GM12878 (cell line): ENCODE measurements around the gene CRYAA. TPM values are rescaled to one million over a fixed set of nuclear protein-coding genes. Genes with fewer than 3 reads are reported as not detected.

Source experiments
- ATAC-seq: fragments of 200-7000 bp; cut with Tn5 transposase; 3 replicates; pipeline ENCODE4 v1.9.1; 2020; ENCODE audit warnings: mild to moderate bottlenecking, moderate library complexity
- BruUV-seq: library from RNA; stranded (reverse); fragments of 400-500 nt; replicated peaks from 2 replicates; lab custom pipeline; 2021; lab: Mats Ljungman, UMichigan
- CTCF ChIA-PET: fragments of 300-600 bp; sonication (Branson Sonifier 250); formaldehyde crosslinking; extraction: SDS; loops from one replicate; lab custom pipeline; 2021; ENCODE audit warnings: inconsistent platforms; lab: Yijun Ruan, JAX
- POLR2A ChIA-PET: fragments of 350-600 bp; formaldehyde crosslinking; extraction: SDS; loops from one replicate; lab custom pipeline; 2021; ENCODE audit warnings: inconsistent platforms; lab: Charles Lee
- RAD21 ChIA-PET: fragments of 300-600 bp; sonication (Branson Sonifier 250); formaldehyde crosslinking; loops from one replicate; lab custom pipeline; 2023; ENCODE audit warnings: antibody characterized with exemption; ENCODE audit not compliant: unreplicated experiment; lab: Charles Lee
- SMC1A ChIA-PET: fragments of 300-600 bp; sonication (Branson Sonifier 250); formaldehyde crosslinking; loops from one replicate; lab custom pipeline; 2023; ENCODE audit not compliant: unreplicated experiment, uncharacterized antibody; lab: Charles Lee
- DNase-seq: peaks from one replicate; pipeline ENCODE4 v3.0.0-alpha.2; 2011; ENCODE audit warnings: low read depth, low spot score
- FAIRE-seq: peaks from 3 replicates; lab custom pipeline; 2011; peaks lifted over from hg19 to GRCh38; lab: Jason Lieb, UNC
- H2AFZ ChIP-seq: 2 replicates; pipeline ENCODE4 v1.6.0; 2011; ENCODE audit warnings: low read depth, low read length, control low read depth; ENCODE audit not compliant: control insufficient read depth
- H3K27ac ChIP-seq: 2 replicates; pipeline ENCODE4 v1.5.1; 2011; ENCODE audit warnings: control low read depth; ENCODE audit not compliant: control insufficient read depth, insufficient read depth
- H3K27me3 ChIP-seq, 2 experiments: replicated peaks in 1 of 2; 2 replicates each; pipeline versions ENCODE4 v1.6.0 to v1.6.1; 2011; ENCODE audit warnings: low read length in 1 of 2; ENCODE audit not compliant: control insufficient read depth in 2 of 2, insufficient read depth in 2 of 2
- H3K36me3 ChIP-seq, 2 experiments: 2 replicates each; pipeline ENCODE4 v1.5.1; 2011; ENCODE audit warnings: low read length in 1 of 2; ENCODE audit not compliant: control insufficient read depth in 2 of 2, insufficient read depth in 2 of 2
- H3K4me1 ChIP-seq: 2 replicates; pipeline ENCODE4 v1.6.1; 2011; ENCODE audit warnings: mild to moderate bottlenecking, low read length, moderate library complexity, mixed read lengths; ENCODE audit not compliant: control insufficient read depth, insufficient read depth
- H3K4me2 ChIP-seq: 2 replicates; pipeline ENCODE4 v1.6.0; 2011; ENCODE audit warnings: control low read depth; ENCODE audit not compliant: control insufficient read depth, insufficient read depth
- H3K4me3 ChIP-seq: fragments of 200-600 bp; sonication (generic); 2 replicates; pipeline ENCODE4 v1.5.1; 2016
- H3K79me2 ChIP-seq: 2 replicates; pipeline ENCODE4 v1.6.0; 2011; ENCODE audit warnings: low read length; ENCODE audit not compliant: control insufficient read depth, insufficient read depth
- H3K9ac ChIP-seq: 2 replicates; pipeline ENCODE4 v1.8.0; 2011; ENCODE audit warnings: low read length, control low read depth, mixed read lengths; ENCODE audit not compliant: control insufficient read depth, insufficient read depth
- H3K9me3 ChIP-seq: replicated peaks from 3 replicates; pipeline ENCODE4 v1.5.1; 2011; ENCODE audit warnings: mild to moderate bottlenecking, low read length; ENCODE audit not compliant: control insufficient read depth, insufficient read depth
- H4K20me1 ChIP-seq: 2 replicates; pipeline ENCODE4 v1.6.0; 2011; ENCODE audit not compliant: control insufficient read depth, insufficient read depth
- CBX5 ChIP-seq: sonication (generic); IDR thresholded peaks from 2 replicates; pipeline ENCODE4 v1.6.1; 2016; ENCODE audit warnings: low read depth, moderate library complexity, mild to moderate bottlenecking, inconsistent platforms
- CHD4 ChIP-seq: fragments of 200-600 bp; sonication (generic); IDR thresholded peaks from 2 replicates; pipeline ENCODE4 v1.6.1; 2016; ENCODE audit warnings: mild to moderate bottlenecking
- EED ChIP-seq: sonication (generic); IDR thresholded peaks from 2 replicates; pipeline ENCODE4 v1.6.1; 2016; ENCODE audit warnings: antibody characterized with exemption, low read depth
- EP300 ChIP-seq, 2 experiments: fragments of 150-350 bp in 1 of 2; IDR thresholded peaks; 2 replicates each; pipeline ENCODE4 v1.6.1; 2011 to 2012; ENCODE audit warnings: low read depth in 2 of 2, low read length in 2 of 2, borderline replicate concordance in 1 of 2, improper control_type of control experiment in 1 of 2, inconsistent platforms in 1 of 2; ENCODE audit not compliant: control insufficient read depth in 1 of 2
- HDAC2 ChIP-seq: fragments of 200-600 bp; sonication (generic); IDR thresholded peaks from 2 replicates; pipeline ENCODE4 v1.6.1; 2017
- KDM1A ChIP-seq: fragments of 200-600 bp; sonication (generic); IDR thresholded peaks from 2 replicates; pipeline ENCODE4 v1.6.1; 2016; ENCODE audit warnings: borderline replicate concordance
- NBN ChIP-seq: fragments of 450-650 bp; IDR thresholded peaks from 2 replicates; pipeline ENCODE4 v1.6.1; 2016
- NRF1 ChIP-seq: conservative IDR thresholded peaks from 2 replicates; pipeline ENCODE4 v1.6.1; 2011; ENCODE audit warnings: mild to moderate bottlenecking, low read depth, low read length, improper control_type of control experiment
- PAX5 ChIP-seq: IDR thresholded peaks from 2 replicates; pipeline ENCODE4 v1.6.1; 2011; ENCODE audit warnings: low read depth, low read length, borderline replicate concordance
- SMARCA5 ChIP-seq: fragments of 450-650 bp; IDR thresholded peaks from 2 replicates; pipeline ENCODE4 v1.6.1; 2017; ENCODE audit warnings: mild to moderate bottlenecking
- ZBED1 ChIP-seq: IDR thresholded peaks from 2 replicates; pipeline ENCODE4 v1.6.1; 2016; ENCODE audit warnings: borderline replicate concordance
- ZNF217 ChIP-seq: fragments of 450-650 bp; IDR thresholded peaks from 2 replicates; pipeline ENCODE4 v1.6.1; 2017; ENCODE audit warnings: antibody characterized with exemption, mild to moderate bottlenecking
- ZZZ3 ChIP-seq: IDR thresholded peaks from 2 replicates; pipeline ENCODE4 v1.6.1; 2011; ENCODE audit warnings: low read depth; ENCODE audit not compliant: control insufficient read depth, insufficient read length
- WGBS: methylation state at CpG from one replicate; pipeline ENCODE4 v1.1.6; 2016; ENCODE audit warnings: low lambda C conversion rate; ENCODE audit not compliant: insufficient replicate concordance, insufficient coverage; ENCODE audit errors: missing lambda C conversion rate; 5-methylcytosine and 5-hydroxymethylcytosine counted together
- in situ Hi-C: fragments of 300-500 bp; cut with MboI; formaldehyde crosslinking; loops from 9 replicates; pipeline ENCODE4 v1.14.3; 2018; ENCODE audit warnings: mixed read lengths
- intact Hi-C: fragments of 100-400 bp; cut with micrococcal nuclease; formaldehyde crosslinking; loops from one replicate; pipeline ENCODE4 v1.14.2; 2022; ENCODE audit not compliant: unreplicated experiment
- polyA plus RNA-seq, 11 experiments: library from polyadenylated mRNA; depleted of rRNA in 4 of 11; unstranded in 6 of 11; stranded (reverse) in 5 of 11; fragments of >200 nt; fragmentation: Nextera tagmentation in 4 of 11; fragmentation: Illumina TruSeq in 1 of 11; extraction: Ambion mirVana in 4 of 11; extraction: Trizol in 1 of 11; gene quantifications; 1 replicate in 1 of 11; 2 replicates in 10 of 11; pipeline versions ENCODE4 v1.2.1 to v1.2.3, GENCODE V29; 2011 to 2016; ENCODE audit warnings: inconsistent platforms in 2 of 11, missing spikeins in 2 of 11, low read depth in 1 of 11
- total RNA-seq, 4 experiments: library from RNA; depleted of rRNA in 3 of 4; stranded (reverse); fragments of >200 nt in 3 of 4; fragmentation: Illumina TruSeq in 1 of 4; extraction: Trizol in 1 of 4; gene quantifications; 2 replicates each; pipeline versions ENCODE4 v1.2.1 to v1.2.3, GENCODE V29; 2013 to 2021
- TF ChIP-seq, protein P1 (sequence below): fragments of 450-650 bp; IDR thresholded peaks from 2 replicates; pipeline ENCODE4 v1.6.1; 2017; ENCODE audit warnings: mild to moderate bottlenecking, moderate library complexity
- TF ChIP-seq, protein P2 (sequence below): IDR thresholded peaks from 2 replicates; pipeline ENCODE4 v1.6.1; 2012; ENCODE audit warnings: low read depth, low read length, improper control_type of control experiment
- TF ChIP-seq, protein P3 (sequence below): fragments of 450-650 bp; IDR thresholded peaks from 2 replicates; pipeline ENCODE4 v1.6.1; 2018; ENCODE audit warnings: mild to moderate bottlenecking, low read depth, moderate library complexity; ENCODE audit not compliant: partially characterized antibody

CRYAA gene
- total and polyA plus RNA-seq, 10 of the 15 experiments (the other 5 are each of a cell fraction or from before 2014, with no cell fraction given), result not detected

DNA sequence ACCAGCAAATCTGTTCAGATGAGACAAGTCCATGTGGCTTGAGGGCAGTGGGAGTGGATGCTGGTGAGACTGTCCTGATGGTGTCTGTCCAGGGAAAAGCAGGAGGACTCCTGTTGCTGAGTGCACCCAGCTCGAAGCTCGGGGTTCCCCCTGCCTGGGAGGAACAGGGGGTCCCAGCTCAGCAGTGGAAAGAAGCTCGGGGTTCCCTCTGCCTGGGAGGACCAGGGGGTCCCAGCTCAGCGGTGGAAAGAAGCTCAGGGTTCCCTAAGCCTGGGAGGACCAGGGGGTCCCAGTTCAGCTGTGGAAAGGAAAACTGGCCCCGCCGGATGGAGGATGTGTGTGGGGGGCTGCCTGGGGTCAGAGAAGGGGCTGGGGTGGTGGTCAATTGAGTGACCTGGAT, 39.1 kb downstream of the CRYAA start:
- H3K4me2 ChIP-seq, result no peak overlapping the region
- H3K9ac ChIP-seq, result no peak overlapping the region
- DNase-seq (no peak), ATAC-seq (no peak), FAIRE-seq (no peak)
- ChIA-PET CTCF (no interaction called here), POLR2A (no interaction called here), SMC1A (no interaction called here), RAD21 (no interaction called here)
- no peak overlapping the region for H3K27ac ChIP-seq
- no peaks in the 10 kb centered on the region for H3K79me2 ChIP-seq
- in situ Hi-C loops (no loop called here), intact Hi-C loops (no loop called here)
- TF ChIP-seq NBN, result no peak
- TF ChIP-seq, protein P1, sequence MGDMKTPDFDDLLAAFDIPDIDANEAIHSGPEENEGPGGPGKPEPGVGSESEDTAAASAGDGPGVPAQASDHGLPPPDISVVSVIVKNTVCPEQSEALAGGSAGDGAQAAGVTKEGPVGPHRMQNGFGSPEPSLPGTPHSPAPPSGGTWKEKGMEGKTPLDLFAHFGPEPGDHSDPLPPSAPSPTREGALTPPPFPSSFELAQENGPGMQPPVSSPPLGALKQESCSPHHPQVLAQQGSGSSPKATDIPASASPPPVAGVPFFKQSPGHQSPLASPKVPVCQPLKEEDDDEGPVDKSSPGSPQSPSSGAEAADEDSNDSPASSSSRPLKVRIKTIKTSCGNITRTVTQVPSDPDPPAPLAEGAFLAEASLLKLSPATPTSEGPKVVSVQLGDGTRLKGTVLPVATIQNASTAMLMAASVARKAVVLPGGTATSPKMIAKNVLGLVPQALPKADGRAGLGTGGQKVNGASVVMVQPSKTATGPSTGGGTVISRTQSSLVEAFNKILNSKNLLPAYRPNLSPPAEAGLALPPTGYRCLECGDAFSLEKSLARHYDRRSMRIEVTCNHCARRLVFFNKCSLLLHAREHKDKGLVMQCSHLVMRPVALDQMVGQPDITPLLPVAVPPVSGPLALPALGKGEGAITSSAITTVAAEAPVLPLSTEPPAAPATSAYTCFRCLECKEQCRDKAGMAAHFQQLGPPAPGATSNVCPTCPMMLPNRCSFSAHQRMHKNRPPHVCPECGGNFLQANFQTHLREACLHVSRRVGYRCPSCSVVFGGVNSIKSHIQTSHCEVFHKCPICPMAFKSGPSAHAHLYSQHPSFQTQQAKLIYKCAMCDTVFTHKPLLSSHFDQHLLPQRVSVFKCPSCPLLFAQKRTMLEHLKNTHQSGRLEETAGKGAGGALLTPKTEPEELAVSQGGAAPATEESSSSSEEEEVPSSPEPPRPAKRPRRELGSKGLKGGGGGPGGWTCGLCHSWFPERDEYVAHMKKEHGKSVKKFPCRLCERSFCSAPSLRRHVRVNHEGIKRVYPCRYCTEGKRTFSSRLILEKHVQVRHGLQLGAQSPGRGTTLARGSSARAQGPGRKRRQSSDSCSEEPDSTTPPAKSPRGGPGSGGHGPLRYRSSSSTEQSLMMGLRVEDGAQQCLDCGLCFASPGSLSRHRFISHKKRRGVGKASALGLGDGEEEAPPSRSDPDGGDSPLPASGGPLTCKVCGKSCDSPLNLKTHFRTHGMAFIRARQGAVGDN, result no peak
- TF ChIP-seq CBX5, result no peak
- TF ChIP-seq CHD4, result no peak
- TF ChIP-seq KDM1A, result no peak
- no peak for TF ChIP-seq EED
- no peak for TF ChIP-seq ZNF217
- TF ChIP-seq, protein P2, sequence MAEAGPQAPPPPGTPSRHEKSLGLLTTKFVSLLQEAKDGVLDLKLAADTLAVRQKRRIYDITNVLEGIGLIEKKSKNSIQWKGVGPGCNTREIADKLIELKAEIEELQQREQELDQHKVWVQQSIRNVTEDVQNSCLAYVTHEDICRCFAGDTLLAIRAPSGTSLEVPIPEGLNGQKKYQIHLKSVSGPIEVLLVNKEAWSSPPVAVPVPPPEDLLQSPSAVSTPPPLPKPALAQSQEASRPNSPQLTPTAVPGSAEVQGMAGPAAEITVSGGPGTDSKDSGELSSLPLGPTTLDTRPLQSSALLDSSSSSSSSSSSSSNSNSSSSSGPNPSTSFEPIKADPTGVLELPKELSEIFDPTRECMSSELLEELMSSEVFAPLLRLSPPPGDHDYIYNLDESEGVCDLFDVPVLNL, result no peak
- TF ChIP-seq ZZZ3, result no peak
- no peak for TF ChIP-seq PAX5
- TF ChIP-seq ZBED1, result no peak
- TF ChIP-seq EP300 (IDR thresholded peaks at IDR 0.05; ENCODE audit: borderline replicate concordance in 1 of 2, control insufficient read depth in 1 of 2, low read depth in 2 of 2, low read length in 2 of 2), result no peak
- TF ChIP-seq SMARCA5, result no peak
- no peak for TF ChIP-seq HDAC2
- TF ChIP-seq, protein P3, sequence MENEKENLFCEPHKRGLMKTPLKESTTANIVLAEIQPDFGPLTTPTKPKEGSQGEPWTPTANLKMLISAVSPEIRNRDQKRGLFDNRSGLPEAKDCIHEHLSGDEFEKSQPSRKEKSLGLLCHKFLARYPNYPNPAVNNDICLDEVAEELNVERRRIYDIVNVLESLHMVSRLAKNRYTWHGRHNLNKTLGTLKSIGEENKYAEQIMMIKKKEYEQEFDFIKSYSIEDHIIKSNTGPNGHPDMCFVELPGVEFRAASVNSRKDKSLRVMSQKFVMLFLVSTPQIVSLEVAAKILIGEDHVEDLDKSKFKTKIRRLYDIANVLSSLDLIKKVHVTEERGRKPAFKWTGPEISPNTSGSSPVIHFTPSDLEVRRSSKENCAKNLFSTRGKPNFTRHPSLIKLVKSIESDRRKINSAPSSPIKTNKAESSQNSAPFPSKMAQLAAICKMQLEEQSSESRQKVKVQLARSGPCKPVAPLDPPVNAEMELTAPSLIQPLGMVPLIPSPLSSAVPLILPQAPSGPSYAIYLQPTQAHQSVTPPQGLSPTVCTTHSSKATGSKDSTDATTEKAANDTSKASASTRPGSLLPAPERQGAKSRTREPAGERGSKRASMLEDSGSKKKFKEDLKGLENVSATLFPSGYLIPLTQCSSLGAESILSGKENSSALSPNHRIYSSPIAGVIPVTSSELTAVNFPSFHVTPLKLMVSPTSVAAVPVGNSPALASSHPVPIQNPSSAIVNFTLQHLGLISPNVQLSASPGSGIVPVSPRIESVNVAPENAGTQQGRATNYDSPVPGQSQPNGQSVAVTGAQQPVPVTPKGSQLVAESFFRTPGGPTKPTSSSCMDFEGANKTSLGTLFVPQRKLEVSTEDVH, result no peak
- TF ChIP-seq NRF1, result no peak
- H3K4me1 ChIP-seq, result no peaks in the 10 kb centered on the region
- no peaks in the 10 kb centered on the region for H4K20me1 ChIP-seq
- BruUV-seq, result no TSS peak
- H3K36me3 ChIP-seq, result no peaks in the 10 kb centered on the region
- no peak overlapping the region for H2AFZ ChIP-seq
- peaks cover 2% of the 10 kb centered on the region; the same call in 1 of the 3 replicates for H3K9me3 ChIP-seq
- no peaks in the 10 kb centered on the region; a peak in 1 of 4 replicates for H3K27me3 ChIP-seq
- no peak overlapping the region for H3K4me3 ChIP-seq
- WGBS, result 32% methylated on average over 6 of the region's 6 CpGs
